ENCODE data around the gene ZNF107.

The ZNF107 gene

DNA sequence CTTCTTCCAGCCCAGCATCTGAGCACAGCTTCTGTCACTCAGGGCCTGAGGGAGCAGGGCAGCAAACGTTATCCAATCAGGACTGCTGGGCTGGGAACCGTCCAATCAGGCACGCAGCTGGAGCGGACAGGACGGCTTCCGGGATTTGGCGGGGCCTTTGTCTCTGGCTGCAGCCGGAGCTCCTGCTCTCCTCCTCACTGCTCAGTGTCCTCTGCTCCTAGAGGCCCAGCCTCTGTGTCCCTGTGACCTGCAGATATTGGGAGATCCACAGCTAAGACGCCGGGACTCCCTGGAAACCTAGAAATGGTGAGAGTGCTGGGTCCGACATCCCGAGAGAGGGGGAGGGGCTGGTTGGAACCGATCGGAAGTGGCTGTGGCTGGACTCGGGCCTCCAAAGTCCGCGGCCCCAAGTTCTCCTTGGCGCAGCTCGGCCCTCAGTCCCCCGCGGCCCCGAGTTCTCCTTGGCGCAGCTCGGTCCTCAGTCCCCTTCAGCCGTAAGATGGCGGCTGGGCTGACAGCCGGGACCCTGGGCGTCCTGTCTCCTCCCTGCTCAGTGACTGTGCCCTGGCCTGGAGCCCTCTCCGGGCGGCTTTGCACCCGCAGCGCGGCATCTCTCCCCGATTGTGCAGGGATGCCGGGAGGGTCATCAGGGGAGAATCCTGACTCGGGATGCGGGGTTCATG lies at the start of gene ZNF107:
Gene ZNF107 (plus strand): TSS at position 154 of the 683 bp plus-strand sequence. CDS start 150 bp downstream, at position 304.
- peak; percentile 98 for DNase-seq (ENCODE audit: low spot score)

DNA sequence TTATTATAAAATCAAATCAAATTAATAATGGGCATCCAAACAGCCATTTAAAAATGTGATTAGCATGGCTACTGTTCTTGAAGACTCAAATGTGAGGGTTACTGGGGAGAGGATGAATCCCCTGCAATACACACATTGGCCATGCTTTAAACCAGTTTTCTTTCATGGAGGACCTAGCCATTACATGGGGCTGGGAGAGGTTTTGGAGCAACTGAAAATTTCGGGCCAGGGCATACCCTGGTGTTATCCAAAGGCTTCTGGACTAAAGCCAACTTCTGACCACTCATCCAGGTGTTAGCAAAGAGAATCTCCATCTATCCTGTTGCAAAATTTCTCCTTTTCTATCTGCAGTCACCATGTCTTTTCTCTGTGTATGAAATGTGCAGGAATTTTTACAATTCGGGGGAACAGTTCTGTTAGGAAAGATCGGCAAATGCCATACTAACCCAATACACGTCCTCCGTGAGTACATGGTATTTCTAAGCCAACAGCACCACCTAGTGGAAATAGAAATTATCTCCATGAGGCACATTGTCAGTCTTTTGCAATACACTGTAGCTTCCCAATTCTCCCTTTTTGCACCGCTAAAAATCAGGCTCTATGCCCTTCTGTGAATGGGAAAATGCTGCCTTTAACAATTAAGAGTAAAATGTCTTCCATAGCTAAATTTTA lies 47.0 kb upstream of the ZNF107 start:
- peak; percentile 72 for DNase-seq (ENCODE audit: low spot score)

DNA sequence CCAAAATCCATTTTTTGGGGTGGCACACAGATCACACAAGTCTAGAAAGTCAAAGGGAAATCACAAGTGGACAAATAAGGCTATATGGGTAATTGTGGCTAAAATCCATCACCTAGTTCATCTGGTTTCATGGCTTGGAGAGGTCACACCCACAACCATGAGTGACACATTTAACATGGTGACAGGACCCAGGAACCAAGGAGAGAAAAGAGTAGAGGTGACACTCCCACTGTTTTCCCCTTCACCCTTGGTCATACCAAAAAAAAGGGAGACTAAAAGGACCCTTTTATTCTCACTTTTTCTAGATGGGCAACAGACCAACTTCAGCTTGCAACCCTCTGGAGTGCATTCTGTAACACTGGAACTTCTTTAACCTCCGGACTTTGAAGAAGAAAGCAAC lies 46.2 kb upstream of the ZNF107 start:
- DNase-seq (ENCODE audit: low spot score) = no peak

DNA sequence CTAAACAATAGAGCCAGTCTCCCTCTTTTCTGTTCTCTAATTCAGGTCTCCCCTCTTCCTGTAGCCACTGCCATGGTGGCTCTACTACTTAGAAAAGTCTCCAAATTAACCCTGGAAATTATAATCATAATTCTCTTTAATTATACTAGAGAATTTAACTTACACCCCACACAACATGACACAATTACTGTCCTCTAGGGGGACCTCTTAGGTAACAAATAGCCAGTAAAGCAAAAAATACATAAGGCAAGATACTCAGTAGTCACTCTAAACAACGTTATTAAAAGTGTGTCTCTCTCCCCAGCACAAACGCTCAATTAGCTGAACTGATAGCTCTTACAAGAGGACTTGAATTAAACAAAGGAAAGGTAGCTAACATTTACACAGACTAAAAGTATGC lies 44.3 kb upstream of the ZNF107 start:
- no peak for DNase-seq (ENCODE audit: low spot score)

DNA sequence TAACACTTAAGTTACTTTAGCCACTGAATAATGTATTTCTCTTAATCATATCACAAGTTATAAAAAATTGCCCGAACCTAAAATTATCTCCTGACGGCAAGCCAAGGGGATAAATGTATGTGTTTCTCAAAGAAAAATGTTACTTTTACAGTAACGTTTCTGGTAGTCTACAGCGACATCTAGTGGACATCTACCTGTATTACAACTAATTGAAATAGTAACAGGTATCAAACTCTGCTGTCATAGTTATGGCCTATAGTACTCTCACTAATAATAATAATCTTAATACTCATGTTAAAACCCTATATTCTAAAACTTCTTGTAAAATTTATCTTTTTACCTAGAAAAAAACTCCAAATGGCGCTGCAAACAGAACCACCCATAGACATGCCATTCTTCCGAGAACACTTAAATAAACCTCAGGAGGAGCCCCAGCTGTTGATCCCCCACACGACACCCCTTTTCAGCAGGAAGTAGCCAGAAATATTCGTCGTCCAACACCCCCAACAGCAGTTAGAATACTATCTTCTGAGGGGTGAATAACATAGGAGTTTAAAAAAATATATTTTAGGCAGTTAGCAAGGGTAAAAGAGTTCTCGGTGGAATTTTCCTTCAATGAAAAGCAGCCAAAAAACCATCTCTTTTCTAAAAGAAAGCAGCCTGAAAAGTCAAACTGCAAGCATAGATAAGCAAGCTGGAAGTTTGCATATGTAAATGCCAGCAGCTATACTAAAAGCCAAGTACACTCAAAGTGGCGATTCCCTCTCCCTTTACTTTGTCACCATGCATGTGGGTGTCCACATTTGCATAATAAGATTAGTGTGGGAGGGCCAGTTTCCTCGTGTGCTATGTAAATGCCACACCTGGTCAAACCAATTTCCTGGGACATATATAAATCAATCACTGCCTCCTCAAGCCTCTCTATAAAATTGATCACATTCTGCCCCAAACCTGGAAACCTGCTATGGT lies 40.5 kb upstream of the ZNF107 start:
- DNase-seq (ENCODE audit: low spot score) = no peak

DNA sequence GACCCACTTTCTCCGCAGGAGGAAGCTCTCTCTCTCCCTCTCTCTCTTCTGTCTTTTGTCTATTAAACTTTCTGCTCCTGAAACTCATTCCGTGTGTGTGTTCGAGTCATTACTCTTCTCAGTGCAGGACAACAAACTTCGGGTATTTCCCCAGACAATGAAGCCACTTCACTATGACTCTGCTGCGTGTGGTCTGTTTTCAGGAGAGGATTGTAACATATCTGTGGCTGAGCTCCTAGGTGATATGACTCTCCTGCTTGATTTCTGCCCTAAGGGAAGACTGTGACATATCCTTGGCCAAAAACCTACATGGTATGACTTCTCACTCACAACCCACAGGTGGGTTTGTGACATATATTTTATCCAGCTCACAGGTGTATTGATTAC lies 39.9 kb upstream of the ZNF107 start:
- DNase-seq (ENCODE audit: low spot score) = no peak

DNA sequence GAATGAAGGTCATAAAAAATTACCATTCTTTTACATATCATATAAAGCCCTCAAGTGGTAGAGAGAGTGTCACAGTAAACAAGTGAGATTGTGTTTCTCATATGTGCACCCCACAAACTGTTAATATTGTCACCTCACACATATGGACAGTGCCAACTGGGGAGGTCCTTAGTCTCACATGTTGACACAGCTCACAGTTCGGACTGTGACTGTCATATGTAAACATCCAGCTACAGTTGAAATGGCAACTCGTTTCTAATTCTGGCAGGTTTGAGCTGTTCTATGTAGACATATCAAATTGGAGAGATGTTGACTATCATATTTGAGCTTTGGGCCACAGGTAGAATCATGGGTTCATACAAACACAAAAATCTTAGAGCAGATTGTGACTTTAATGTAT lies 39.4 kb upstream of the ZNF107 start:
- no peak for DNase-seq (ENCODE audit: low spot score)

DNA sequence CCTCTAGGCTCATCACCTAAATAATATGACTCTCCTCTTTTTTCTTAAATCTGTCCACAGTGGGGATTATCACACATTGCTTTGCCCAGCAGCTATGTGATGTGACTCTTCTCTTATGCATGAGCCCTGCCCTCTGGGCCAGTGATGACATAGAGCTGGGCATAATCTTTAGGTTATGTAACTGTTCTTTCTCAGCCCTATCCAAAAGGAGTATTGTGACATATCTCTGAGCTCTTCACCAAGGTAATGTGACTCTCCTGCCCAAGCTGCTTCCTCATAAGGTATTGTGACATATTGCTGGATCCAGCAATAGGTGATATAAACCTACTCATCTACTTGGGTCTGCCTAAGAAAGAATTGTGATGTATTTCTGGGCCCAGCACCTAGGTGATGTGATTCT lies 37.7 kb upstream of the ZNF107 start:
- DNase-seq (ENCODE audit: low spot score) = no peak

DNA sequence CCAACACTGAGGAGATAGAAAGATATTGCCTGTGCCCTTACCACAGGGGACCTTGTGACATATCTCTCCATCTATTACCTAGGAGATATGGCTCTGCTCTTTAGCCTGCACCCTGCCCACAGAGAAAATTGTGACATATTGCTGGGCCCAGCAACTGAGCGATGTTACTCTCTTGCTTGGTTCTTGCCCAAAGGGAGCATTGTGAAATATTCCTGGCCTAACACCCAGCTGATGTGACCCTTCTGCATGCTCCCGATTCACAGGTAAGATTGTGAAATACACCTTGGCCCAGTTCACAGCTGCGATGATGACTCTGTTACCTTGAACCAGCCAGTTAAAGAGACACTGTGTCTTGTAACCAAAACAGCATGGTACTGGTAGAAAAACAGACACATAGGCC lies 37.2 kb upstream of the ZNF107 start:
- DNase-seq (ENCODE audit: low spot score) = no peak

DNA sequence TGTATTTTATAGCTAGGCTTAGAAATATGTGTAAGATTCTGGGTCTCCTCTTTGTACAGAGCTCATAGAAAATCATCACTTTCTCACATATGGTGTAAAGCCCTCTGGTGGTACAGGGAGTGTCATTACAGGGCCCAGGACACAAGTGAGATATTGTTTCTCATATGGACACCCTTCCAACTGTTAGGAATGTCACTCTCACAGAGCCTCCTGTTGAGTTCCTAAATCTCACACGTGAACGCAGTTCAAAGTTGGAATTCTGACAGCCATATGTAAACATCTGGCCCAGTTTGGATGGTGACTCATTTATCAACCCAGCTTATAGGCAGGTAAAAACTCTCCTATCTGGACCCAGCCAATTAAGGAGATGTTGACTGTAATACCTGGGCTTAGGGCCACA lies 35.4 kb upstream of the ZNF107 start:
- peak; percentile 13 for DNase-seq (ENCODE audit: low spot score)

DNA sequence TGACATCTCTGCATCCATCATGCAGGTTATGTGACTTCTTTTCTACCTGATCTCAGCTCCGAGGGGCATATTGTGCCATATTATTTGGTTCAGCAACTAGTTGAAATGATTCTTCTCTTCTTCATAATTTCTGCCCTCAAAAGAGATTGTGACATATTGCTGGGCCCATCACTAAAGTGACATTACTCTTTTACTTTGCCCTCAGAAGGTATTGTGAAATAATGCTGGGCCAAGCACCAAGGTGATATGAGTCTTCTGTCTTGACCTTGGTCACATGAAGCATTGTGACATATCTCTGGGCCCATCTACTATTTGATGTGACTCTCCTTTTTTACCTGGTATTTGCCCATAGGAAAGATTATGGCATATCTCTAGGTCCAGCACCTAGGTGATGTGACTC lies 33.9 kb upstream of the ZNF107 start:
- no peak for DNase-seq (ENCODE audit: low spot score)

DNA sequence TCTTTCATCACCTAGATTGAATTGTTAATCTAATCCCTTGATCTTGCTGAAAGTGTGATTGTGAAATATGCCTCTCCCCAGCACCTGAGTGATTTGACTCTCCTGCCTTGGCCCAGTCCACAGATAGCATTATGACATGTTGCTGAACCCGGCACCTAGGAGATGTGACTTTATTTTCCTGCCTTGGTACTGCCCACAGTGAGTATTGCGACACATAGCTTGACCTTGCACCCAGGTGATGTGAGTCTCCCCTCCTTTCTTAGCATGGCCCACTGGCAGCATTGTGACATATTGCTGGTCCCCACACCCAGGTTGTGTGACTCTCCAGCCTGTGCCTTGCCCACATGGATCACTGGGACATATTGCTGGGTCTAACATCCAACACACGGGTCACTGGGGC lies 32.5 kb upstream of the ZNF107 start:
- no peak for DNase-seq (ENCODE audit: low spot score)

DNA sequence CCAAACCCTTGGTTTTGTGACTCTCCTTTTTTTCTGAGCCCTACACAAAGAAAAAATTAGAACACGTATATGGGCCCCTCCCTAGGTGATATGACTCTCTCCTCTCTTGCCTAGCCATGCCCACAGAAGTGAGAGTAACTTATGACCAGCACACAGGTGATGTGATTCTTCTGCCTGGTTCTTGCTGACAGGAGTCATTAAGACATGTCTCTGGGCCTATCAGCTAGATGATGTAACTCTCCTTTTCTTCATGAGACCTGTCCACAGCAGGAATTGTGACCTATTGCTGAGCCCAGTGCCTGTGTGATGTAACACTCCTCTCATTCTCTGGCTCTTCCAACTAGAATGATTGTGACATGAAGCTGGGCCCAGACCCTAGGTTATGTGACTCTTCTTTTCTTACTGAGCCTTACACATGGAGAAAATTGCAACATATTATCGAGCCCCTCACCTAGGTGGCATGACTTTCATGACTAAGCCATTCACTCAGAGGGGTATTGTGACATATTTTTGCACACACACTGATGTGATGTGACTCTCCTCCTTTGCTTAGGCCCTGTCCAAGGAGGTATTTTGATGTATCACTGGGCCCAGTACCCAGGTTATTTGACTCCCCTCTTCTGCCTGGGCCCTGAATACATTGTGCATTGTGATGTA lies 31.4 kb upstream of the ZNF107 start:
- no peak for DNase-seq (ENCODE audit: low spot score)

DNA sequence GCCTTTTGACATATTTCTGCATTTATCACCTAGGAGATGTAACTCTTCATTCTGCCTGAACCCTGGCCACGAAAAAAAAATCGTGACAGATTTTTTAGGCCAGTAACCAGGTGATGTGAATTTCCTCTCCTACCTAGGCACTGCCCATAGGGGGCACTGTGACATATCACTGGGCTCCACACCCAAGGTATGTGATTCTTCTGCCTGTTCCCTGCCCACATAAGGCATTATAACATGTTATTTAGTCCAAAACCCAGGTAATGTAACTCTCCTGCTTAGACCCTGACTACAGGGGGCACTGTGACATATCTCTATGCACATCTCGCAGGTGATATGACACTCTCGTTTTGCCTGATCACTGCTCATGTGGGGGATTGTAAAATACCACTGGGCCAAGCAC lies 29.5 kb upstream of the ZNF107 start:
- DNase-seq (ENCODE audit: low spot score) = no peak

DNA sequence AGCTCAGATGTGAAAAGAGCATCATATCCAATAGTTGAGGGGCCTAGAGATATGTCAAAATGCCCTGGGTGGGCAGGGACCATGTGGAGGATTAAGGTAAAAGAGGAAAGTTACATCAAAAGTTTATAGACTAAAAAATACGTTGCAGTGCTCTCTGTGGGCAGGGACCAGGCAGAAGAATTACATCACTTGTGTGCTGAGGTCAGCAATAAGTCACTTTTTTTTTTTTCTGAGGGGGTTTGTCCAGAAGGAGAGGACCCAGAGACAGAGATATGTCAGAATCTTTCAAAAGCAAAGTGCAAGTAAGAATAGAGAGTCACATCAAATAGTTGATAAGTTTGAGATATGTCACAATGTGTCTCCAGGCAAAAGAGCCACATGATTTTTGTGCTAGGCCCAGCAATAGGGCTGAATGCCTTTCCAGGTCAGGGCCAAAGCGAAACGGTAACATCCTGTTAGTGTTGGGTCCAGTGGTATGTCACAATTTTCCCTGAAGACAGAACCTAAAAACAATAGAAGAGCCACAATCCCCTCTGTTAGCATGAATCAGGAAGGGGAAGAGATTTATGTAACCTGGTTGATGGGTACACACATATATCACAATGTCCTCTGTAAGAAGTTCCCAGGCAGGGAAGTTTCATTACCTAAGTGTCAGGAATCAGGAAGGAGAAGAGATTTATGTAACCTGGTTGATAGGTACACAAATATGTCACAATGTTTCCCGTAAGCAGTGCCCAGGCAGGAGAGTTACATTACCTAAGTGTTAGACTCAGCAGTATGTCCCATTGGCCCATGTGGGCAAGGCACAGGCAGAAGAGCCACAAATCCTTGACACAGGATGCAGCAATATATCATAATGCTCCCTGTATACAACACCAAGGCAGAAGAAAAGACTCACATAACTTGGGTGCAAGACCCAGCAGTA lies 28.1 kb upstream of the ZNF107 start:
- DNase-seq (ENCODE audit: low spot score) = no peak

DNA sequence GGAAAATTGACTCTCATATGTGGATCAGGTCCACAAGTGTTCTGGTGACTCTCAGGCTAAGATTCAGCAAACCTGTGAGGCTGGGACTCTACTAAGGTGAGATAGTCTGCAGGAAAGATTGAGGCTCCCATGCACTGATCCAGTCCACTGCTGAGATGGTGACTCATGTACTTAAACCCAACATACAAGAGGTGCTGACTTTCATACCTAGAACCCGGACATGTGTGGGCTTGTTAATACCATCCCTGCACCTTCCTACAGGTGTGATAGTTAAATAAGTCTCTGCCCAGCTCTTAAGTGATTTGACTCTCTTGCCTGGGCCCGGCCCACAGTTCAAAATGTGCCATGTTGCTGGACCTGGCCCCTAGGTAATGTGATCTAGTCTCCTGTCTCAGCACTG lies 27.1 kb upstream of the ZNF107 start:
- DNase-seq (ENCODE audit: low spot score) = no peak

DNA sequence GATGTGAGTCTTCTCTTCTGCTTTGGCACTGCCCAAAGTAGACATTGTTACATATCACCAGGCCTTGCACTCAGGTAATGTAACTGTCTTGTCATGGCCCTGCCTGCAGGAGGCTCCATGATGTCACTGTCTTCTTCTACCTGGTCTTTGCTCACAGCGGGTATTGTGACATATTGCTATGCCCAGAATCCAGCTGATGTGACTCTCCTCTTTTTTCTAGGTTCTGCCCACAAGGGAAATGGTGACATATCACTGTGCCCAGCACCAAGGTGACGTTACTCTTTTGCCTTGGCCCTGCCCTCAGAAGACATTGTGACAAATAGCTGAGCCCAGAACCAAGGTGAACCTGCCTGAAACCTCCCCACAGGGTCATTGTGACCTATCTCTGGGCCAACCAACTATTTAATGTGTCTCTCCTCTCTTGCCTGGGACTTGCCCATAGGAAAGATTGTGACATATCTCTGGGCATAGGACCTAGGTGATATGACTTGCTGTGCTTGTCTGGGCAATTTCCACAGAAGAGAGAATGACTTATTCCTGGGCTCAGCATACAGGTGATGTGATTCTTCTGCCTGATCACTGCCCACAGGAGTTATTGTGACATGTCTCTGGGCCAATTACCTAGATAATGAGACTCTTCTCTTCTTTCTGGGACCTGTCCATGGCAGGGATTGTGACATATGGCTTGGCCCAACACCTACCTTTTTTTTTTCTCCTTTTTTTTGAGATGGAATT lies 26.5 kb upstream of the ZNF107 start:
- DNase-seq (ENCODE audit: low spot score) = no peak

DNA sequence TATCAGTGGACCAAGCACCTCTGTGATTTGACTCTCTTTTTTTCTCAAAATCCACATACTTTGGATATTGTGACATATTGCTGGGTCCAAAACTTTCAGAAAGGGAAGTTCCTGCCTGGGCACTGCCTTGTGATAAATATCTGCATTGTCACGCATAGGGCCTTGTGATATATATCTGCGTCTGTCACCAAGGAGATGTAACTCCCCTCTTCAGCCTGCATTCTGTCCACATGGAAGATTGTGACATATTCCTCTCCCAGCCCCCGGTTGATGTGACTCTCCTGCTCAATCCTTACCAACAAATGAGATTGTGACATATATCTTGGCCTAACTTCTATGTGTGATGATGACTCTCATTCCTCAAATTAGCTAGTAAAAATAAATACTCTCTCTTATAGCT lies 25.4 kb upstream of the ZNF107 start:
- DNase-seq (ENCODE audit: low spot score) = no peak

DNA sequence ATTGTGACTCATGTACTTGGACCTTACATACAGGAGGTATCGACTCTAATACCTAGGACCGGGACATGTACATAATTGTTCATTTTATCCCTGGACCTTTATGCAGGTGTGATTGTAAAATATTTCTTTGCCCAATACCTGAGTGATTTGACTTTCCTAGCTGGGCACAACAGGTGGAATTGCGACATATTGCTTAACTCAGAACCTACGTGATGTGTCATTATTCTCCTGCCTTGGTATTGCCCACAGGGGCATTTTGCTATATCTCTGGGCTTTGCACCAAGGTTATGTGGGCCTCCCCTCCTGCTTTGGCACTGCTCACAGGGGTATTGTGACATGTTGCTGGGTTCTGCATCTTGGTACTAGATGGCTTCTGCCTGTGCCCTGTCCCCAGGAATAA lies 23.9 kb upstream of the ZNF107 start:
- no peak for DNase-seq (ENCODE audit: low spot score)

DNA sequence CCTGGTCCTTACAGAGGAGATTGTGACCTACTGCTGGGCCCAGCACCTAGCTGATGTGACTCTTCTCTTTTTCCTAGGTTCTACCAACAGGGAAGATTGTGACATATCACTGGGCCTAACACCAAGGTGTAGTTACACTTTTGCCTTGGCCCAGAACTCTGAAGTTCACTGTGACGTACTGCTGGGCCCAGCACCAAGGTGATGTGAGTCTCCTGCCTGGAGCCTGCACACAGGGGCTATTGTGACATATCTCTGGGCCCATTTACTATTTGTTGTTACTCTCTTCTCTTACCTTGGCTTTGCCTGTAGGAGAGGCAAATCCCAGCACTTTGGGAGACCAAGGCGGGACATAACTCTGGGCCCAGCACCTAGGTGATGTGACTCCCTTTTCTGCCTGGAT lies 23.1 kb upstream of the ZNF107 start:
- no peak for DNase-seq (ENCODE audit: low spot score)

DNA sequence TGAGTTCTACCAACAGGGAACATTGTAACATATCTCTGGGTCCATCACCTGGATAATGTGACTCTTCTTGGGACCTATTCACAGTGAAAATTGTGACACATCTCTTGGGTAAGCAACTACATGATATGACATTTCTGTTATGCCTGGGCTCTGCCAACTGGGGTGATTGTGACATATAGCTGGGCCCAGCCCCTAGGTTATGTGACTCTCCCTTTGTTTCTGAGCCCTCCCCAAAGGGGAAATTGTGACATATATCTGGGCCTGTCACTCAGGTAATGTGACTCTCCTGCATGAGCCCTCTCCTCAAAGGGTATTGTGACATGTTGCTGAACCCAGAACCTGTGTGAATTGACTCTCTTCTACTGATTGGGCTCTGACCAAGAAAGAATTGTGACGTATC lies 22.4 kb upstream of the ZNF107 start:
- no peak for DNase-seq (ENCODE audit: low spot score)
